Measurements from ENCODE around the gene TMEM72.

Gene TMEM72

DNA sequence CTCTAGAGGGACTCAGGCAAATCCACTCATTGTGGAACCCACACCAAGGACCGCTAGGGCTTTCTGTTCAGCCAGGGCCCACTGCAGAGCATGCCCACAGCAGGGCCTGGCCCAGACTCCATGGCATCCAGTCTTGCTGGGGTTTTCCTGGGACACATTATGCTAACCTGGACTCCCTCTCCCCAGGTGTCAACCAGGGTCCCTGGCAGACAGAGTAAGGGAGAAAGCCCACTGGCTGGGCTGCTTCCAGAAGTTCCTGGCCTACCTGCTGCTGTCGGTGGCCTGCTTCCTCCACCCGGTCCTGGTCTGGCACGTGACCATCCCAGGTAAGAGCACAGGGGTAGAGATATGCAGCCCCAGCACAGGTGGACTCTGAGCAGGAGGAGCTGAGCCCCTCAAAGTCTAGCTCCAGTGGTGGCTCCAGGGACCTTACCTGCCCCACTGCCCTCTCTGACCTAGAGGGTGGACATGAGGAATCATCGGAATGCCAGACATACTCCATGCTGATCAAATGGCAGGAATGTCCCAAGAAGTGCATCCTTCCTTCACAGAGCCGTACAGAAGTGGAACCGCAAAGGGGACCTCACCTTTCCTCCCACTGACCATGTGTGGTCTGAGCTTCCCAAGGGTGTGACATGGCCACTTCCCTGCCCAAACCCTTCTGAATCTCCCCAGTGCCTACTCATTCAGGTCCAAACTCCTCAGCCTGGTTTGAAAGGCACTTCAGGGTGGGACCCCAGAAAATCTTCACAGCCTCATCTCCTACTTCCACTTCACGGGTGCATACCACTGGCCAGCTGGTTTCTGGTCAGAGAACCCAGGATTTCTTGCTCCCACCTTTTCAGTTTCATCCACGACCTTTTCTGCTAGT, 22.5 kb downstream of the TMEM72 start:
- Mint-ChIP-seq H3K36me3 (no peaks in the 10 kb centered on the region), H3K4me3 (no peak overlapping the region), H3K27ac (no peak overlapping the region), H3K4me1 (no peaks in the 10 kb centered on the region), H3K27me3 (no peaks in the 10 kb centered on the region), H3K9me3 (no peaks in the 10 kb centered on the region)

DNA sequence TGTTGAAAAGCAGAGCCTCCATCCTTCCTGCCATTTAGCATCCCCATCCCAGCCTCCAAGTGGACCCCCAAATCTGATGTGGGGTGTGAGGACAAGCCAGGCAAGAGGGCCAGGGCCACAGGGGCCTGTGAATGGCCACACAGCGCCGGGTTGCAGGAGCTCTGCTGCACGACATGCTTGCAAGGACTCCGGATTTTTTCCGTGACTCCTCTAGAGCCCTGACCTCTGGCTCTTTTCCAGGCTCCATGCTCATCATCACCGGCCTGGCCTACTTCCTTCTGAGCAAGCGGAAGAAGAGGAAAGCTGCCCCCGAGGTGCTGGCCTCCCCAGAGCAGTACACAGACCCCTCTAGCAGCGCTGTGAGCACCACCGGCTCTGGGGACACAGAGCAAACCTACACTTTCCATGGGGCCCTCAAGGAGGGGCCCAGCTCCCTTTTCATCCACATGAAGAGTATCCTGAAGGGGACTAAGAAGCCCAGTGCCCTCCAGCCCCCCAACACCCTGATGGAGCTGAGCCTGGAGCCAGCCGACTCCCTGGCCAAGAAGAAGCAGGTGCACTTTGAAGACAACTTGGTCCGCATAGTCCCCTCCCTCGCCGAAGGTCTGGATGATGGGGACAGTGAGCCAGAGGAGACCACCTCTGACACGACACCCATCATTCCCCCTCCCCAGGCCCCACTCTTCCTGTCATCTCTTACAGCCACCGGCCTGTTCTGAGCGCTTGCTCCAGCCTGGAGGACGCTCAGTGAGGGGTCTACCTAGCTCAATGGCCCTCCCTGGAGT, 23.5 kb downstream of the TMEM72 start:
- Mint-ChIP-seq H3K27me3 (no peaks in the 10 kb centered on the region), H3K27ac (no peak overlapping the region), H3K4me1 (no peaks in the 10 kb centered on the region), H3K9me3 (no peaks in the 10 kb centered on the region), H3K36me3 (no peaks in the 10 kb centered on the region), H3K4me3 (no peak overlapping the region)

DNA sequence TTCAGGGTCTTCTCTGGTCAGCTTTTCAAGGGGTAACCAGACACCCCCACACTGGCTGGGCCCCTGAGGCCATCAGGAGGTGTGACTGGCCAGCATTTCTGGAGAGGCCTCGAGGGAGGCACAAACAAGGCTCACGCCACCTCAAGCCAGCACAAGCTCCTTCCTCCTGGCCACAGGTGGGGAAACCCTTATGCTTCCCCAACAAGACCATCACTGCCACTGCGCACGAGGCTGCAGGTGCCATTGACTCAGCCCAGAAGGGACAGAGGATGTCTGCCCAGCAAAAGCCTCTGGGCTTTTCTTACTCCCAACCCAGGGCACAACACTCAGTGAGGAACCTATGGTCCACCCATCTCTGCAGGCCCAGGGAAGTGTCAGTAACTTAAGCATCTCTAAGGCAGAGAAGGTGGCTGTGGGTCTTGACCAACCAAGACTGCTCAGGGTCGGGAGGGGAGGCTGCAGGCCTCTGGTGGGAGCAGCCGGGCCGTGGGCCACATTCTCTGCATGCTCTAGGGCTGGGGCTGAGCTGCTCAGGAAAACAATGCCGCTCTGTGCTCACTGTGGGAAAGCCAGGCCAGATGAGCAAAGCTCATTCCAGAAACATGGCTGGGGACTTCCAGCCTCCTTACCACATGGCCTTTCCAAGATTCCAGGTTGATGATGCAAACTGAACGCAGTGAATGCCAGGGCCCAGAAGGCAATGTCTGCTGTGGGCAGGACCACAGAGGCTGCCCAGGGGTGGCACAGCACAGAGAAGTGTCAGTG, 24.2 kb downstream of the TMEM72 start:
- H3K27me3 Mint-ChIP-seq: no peaks in the 10 kb centered on the region
- no peaks in the 10 kb centered on the region for H3K9me3 Mint-ChIP-seq
- H3K27ac Mint-ChIP-seq: no peak overlapping the region
- no peak overlapping the region for H3K4me3 Mint-ChIP-seq
- no peaks in the 10 kb centered on the region for H3K4me1 Mint-ChIP-seq
- H3K36me3 Mint-ChIP-seq: no peaks in the 10 kb centered on the region

DNA sequence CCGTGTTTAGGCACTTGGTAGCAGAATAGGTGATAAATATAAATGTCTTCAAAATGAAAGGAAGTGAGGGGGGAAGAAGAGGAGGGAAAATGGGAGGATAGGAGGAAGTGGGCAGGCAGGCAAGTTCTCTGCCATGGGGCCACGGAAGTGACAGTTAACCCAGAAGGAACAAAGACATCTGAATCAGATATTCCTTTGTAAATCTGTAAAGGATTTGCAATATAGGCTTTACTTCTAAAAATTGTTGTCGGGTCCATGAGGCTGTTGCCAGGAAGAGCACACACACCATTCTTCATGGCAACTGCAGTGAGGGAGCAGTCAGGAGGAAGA, 24.8 kb downstream of the TMEM72 start:
- Mint-ChIP-seq H3K4me3 (no peak overlapping the region), H3K4me1 (no peaks in the 10 kb centered on the region), H3K27me3 (no peaks in the 10 kb centered on the region), H3K36me3 (no peaks in the 10 kb centered on the region), H3K9me3 (no peaks in the 10 kb centered on the region), H3K27ac (no peak overlapping the region)

DNA sequence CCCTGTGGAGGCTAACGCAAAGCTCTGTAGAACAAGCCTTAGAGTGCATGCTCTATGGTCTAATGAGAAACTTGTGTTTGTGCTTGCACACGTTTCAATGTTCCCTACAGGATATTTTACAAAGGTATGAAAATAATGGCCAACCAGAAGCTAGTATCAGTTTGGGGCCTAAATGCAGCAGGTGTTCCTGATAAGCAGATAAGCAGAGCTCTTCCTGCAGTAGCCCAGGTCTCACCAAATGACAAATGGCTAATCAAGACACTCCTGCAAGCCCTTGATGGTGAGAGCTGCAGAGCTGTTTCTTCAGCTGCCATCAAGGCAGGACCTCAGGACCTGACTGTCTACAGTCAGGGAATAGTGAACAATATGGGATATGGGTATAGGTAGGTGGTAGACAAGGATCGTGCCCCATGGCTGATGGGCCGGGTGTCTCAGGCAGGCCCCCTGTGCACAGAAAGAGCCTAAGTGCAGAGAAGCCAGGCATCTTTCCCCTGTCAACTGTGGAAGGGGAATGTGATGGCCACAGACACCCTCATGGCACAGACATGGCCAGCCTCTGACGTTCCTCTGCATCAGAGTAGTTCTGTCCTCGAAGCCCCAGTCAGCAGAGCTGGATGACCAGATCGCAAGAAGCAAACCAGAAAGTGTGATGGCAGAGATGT, 25.3 kb downstream of the TMEM72 start:
- Mint-ChIP-seq H3K4me1 (no peaks in the 10 kb centered on the region), H3K36me3 (no peaks in the 10 kb centered on the region), H3K9me3 (no peaks in the 10 kb centered on the region), H3K27me3 (peaks cover 2% of the 10 kb centered on the region), H3K4me3 (no peak overlapping the region), H3K27ac (no peak overlapping the region)

DNA sequence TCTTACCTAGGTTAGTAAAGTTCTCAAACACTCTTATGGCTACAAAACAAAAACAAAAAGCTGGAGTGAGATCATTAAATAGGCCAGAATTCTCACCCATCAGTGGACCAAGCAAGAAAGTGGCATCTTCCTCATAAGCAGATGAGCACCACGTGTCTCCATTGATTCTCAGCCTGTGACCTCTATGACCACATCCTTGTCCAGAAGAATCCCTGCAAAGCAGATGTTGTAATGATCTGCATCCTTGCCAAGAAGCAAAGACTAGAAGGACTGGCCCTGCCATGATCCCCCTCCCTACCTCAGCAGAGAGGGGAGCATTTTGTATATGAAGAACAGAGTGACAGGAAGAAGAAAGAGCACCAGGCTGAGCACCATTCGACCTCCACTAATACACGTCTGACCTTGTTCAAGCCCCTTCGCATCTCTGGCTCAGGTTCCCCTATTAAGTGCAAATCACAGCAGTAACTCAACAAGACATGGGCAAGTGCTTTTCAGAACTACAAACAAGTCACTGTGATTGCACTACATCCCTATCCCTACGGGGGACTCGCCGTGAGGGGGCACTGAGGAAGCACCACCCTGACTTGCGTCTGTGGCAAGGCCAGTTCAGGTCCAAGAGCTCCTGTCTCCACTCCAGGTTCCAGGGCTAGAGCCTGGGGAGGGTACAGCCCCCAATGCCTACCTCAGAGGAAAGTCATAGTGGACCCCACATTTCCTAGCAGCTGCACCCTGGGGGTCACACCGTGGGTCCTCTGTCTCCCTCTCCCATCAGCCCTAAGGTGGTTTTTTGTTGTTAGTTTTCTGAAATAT, 26.3 kb downstream of the TMEM72 start:
- Mint-ChIP-seq H3K36me3 (no peaks in the 10 kb centered on the region), H3K27me3 (peaks cover 3% of the 10 kb centered on the region), H3K4me1 (no peaks in the 10 kb centered on the region), H3K27ac (no peak overlapping the region), H3K9me3 (no peaks in the 10 kb centered on the region), H3K4me3 (no peak overlapping the region)

DNA sequence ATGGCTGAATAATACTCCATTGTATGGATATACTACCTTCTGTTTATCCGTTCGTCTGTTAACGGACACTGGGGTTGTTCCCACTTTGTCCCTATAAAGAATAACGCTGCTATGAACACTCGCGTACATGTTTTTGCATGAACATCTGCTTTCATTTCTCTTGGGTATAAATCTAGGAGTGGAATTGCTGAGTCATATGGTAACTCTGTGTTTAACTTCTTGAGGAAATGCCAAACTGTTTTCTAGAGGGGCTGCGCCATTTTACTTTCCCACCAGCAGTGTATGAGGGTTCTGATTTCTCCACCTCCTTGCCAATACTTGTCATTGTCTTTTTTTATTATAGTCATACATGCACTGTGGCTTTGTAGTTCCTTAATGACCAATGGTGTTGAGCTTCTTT, 27.8 kb downstream of the TMEM72 start:
- no peak overlapping the region for H3K4me3 Mint-ChIP-seq
- peaks cover 7% of the 10 kb centered on the region for H3K27me3 Mint-ChIP-seq
- H3K36me3 Mint-ChIP-seq: no peaks in the 10 kb centered on the region
- H3K27ac Mint-ChIP-seq: no peak overlapping the region
- H3K4me1 Mint-ChIP-seq: no peaks in the 10 kb centered on the region
- H3K9me3 Mint-ChIP-seq: peaks cover 6% of the 10 kb centered on the region

DNA sequence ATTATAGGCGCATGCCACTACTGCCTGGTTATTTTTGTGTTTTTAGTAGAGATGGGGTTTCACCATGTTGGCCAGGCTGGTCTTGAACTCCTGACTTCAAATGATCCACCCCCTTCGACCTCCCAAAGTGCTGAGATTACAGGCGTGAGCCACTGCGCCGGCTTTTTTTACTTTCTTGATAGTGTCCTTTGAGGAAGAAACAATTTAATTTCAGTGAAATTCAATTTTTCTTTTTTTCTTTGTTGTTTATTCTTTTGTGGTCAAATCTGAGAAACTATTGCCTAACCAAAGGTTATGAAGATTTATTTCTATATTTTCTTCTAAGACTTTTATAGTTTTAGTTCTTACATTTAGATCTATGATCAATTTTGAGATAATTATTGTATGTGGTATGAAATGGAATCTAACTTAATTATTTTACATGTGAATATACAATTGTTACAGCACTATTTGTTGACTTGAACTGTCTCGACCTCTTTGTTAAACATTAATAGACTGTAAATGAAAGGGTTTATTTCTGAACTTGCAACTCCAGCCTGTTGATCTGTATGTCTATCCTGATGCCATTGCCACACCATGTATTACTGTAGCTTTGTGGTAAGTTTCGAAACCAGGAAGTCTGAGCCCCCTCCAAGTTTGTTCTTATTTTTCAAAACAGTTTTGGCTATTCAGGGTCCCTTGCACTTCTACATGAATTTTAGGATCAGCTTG, 28.7 kb downstream of the TMEM72 start:
- peaks cover 14% of the 10 kb centered on the region for H3K9me3 Mint-ChIP-seq
- H3K4me3 Mint-ChIP-seq: no peak overlapping the region
- H3K4me1 Mint-ChIP-seq: no peaks in the 10 kb centered on the region
- H3K27ac Mint-ChIP-seq: no peak overlapping the region
- H3K27me3 Mint-ChIP-seq: peaks cover 8% of the 10 kb centered on the region
- H3K36me3 Mint-ChIP-seq: peaks cover 1% of the 10 kb centered on the region

DNA sequence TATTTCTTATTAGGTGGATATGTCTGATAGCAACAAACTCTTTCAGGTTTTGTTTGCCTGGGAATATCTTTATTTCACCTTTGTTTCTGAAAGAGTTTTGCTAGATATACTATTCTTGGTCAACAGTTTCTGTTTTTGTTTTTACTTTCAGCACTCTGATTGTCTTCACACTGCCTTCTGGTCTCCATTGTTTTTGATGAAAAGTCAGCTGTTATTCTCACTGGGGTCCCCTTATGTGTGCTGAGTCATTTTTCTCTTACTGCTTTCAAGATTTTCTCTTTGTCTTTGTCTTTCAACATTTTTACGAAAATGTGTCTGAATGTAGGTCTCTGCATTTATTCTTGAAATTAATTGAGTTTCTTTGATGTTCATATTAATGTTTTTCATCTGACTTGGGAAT, 33.2 kb downstream of the TMEM72 start:
- H3K4me3 Mint-ChIP-seq: no peak overlapping the region
- H3K27me3 Mint-ChIP-seq: peaks cover 8% of the 10 kb centered on the region
- peaks cover 20% of the 10 kb centered on the region for H3K9me3 Mint-ChIP-seq
- peaks cover 3% of the 10 kb centered on the region for H3K36me3 Mint-ChIP-seq
- H3K27ac Mint-ChIP-seq: no peak overlapping the region
- no peaks in the 10 kb centered on the region for H3K4me1 Mint-ChIP-seq

DNA sequence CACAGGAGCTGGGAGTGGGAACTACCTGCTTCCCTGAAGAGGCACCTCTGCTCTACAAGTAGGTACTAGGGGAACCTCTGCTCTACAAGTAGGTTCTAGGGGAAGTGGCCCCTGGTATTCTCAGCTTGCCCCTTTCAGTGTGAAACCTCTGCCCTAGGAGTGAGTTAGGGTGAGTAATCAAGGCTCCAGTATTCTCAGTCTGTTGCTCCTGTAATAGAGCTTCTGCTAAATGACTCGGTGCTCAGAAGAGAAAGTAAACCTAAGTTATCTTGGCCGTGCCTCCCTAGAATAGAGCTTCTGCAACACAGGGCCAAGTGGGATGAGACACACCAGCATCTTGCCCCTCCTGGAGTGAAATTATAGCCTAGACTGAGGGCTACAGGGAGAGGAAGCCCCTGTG, 35.1 kb downstream of the TMEM72 start:
- Mint-ChIP-seq H3K36me3 (peaks cover 3% of the 10 kb centered on the region), H3K9me3 (peaks cover 20% of the 10 kb centered on the region), H3K4me3 (no peak overlapping the region), H3K4me1 (no peaks in the 10 kb centered on the region), H3K27me3 (peaks cover 7% of the 10 kb centered on the region), H3K27ac (no peak overlapping the region)

DNA sequence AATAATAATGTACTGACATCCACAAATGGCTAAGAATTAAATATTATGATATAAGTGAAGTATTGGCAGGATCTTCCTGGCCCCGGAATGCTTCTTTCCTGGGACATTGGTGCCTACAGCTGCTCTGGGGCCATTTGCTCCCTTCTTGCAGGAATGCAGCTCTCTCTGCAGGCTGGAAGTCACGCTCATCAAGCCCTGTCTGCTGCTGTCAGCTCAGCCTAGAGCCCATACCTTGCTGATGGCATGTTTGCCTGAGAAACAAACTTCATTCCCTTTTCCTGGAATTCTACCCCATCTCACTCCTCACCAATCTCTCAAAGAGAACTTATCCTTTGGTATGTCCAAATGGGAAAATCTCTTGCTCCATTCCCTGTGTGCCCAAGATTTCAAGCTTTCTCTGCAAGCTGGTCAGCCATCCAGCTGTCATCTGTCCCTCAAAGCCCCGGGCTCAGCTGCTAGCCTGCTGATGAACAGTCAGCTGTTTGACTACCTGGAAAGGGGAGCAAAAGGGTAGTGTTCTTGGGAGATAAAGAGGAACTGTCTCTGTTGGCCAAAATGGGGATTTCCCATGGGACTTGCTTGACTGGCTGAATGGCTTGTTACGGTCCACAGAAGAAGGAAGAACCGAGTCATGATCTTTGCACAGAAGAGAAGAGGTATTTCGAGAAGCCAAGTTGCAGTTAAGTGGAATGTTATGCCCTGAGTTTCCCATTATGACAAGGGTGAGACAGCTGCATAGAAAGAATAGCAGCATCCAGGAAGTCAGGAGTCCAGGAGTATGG, 36.4 kb downstream of the TMEM72 start:
- Mint-ChIP-seq H3K36me3 (peaks cover 3% of the 10 kb centered on the region), H3K27me3 (peaks cover 5% of the 10 kb centered on the region), H3K4me1 (no peaks in the 10 kb centered on the region), H3K9me3 (peaks cover 20% of the 10 kb centered on the region), H3K27ac (no peak overlapping the region), H3K4me3 (no peak overlapping the region)

DNA sequence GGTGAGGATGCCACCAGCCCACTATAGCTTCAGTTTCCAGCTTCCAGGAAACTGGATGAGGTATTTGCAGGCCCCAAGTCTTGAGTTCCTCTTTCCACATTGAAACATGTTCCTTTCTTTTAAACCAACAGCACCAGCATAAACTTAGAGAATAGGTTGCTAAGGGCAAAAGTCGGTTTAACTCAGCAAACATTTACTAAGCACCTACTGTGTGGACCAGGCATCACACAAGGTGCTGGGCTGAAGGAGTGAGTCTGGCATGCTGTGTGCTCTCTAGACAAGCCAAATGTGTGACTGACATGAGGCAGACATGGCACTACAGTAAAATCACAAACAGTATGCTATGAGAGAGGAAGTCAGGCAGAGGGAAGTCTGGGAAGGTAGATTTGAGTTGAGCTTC, 37.5 kb downstream of the TMEM72 start:
- Mint-ChIP-seq H3K27me3 (peaks cover 1% of the 10 kb centered on the region), H3K9me3 (peaks cover 14% of the 10 kb centered on the region), H3K4me1 (no peaks in the 10 kb centered on the region), H3K27ac (no peak overlapping the region), H3K36me3 (peaks cover 3% of the 10 kb centered on the region), H3K4me3 (no peak overlapping the region)

DNA sequence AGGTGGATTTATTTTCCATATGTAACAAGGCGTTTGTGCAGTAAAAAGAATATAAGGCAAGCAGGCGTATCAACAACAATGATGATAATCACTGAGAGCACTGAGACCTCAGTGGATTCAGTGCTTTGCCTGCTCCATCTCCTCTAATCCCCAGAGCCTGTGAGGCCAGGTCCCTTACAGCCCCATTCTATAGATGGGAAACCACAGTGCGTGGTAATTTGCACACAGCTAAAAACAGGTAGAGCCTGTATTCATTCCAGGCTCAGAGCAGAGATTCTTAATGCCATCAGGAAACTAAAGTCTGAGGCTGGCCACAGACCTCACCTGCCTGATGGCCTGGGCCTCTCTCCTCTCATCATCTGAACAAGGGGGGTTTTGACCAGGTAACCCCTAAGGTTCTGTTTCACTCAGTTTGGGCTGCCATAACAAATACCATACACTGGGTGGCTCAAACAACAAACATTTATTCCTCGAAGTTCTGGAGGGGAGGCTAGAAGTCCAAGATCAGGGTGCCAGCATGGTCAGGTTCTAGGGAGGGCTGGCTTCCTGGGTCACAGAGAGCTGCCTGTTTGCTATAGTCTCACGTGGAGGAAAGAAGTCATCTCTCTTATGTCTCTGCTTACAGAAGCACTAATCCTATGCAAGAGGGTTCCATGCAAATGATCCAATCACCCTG, 38.1 kb downstream of the TMEM72 start:
- Mint-ChIP-seq H3K4me3 (no peak overlapping the region), H3K27ac (no peak overlapping the region), H3K9me3 (peaks cover 12% of the 10 kb centered on the region), H3K27me3 (no peaks in the 10 kb centered on the region), H3K4me1 (no peaks in the 10 kb centered on the region), H3K36me3 (peaks cover 3% of the 10 kb centered on the region)
